GM10847 (cell line): ENCODE measurements around the gene IL11.

Source experiments
- POLR2A ChIP-seq: IDR thresholded peaks from 2 replicates; pipeline ENCODE4 v1.6.1; 2011; ENCODE audit not compliant: insufficient read length; ENCODE audit errors: extremely low read depth

IL11 gene

GRCh38 chr19:55392820-55393761 lies 22.8 kb upstream of the IL11 start:
- TF ChIP-seq POLR2A, result no peak

DNA sequence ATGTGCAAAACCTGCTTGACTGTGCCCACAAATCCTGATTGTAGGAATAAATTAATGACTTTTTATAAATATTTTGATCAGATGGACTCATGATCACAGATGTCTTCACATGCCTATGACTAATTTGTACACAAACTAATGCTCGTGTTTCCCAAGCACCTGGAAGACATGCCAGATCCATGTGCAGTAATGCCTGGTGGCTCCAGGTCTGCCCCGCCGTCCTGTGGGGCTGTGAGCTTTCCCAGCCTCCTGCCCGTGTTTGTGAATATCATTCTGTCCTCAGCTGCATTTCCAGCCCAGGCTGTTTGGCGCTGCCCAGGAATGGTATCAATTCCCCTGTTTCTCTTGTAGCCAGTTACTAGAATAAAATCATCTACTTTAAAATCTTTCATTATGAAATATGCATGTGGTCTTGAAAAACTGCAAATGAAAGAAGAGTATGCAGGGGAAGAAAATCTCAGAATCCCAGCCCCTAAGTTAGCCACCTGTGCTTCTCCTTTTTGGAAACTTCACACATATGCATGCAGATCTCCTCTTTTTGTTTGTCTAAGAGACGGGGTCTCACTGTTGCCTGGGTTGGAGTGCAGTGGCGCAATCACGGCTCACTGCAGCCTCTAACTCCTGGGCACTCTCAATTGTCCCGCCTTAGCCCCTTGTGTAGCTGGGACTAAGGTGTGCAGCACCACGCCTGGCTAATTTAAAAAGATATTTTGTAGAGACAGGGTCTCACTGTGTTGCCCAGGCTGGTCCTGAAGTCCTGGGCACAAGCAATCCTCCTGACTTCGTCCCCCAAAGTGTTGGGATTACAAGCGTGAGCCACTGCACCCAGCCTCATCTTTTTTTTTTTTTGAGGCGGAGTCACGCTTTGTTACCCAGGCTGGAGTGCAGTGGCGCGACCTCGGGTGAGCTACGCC lies 21.7 kb upstream of the IL11 start:
- TF ChIP-seq POLR2A, result no peak

- no peak for TF ChIP-seq POLR2A
These were observed 21.0 kb upstream of the IL11 start for GRCh38 chr19:55391191-55391670.

GRCh38 chr19:55390461-55390880 lies 20.2 kb upstream of the IL11 start:
- no peak for TF ChIP-seq POLR2A

DNA sequence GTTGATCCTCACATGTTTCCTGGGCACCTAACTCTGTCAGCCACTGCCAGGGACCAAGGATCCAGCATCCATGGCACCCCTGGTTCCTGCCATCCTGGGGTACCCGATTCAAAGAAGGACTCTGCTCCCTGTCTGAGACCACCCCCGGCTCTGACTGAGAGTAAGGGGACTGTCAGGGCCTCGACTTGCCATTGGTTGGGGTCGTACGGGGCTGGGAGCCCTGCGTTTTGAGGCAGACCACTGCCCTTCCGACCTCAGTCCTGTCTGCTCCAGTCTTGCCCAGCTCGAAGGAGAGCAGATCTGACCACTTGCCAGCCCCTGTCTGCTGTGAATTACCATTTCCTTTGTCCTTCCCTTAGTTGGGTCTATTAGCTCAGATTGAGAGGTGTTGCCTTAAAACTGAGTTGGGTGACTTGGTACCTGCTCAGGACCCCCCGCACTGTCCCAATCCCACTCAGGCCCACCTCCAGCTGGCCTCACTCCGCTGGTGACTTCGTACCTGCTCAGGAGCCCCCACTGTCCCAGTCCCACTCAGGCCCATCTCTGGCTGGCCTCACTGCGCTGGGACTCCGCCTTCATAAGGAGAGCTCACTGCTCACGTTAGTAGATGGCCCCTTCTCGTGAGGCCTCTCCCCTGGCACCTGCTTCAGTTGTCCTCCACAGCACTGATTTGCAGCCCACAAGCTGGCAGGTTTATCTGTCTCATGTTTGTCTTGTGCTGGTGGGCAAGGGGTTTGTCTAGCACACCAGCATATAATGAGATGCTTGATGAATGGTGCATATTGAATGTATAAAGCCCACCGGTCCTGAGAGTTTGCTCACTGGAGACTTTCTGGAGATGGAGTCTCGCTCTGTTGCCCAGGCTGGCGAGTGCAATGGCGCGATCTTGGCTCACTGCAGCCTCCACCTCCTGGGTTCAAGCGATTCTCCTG lies 19.4 kb upstream of the IL11 start:
- TF ChIP-seq POLR2A, result peak; percentile 16

DNA sequence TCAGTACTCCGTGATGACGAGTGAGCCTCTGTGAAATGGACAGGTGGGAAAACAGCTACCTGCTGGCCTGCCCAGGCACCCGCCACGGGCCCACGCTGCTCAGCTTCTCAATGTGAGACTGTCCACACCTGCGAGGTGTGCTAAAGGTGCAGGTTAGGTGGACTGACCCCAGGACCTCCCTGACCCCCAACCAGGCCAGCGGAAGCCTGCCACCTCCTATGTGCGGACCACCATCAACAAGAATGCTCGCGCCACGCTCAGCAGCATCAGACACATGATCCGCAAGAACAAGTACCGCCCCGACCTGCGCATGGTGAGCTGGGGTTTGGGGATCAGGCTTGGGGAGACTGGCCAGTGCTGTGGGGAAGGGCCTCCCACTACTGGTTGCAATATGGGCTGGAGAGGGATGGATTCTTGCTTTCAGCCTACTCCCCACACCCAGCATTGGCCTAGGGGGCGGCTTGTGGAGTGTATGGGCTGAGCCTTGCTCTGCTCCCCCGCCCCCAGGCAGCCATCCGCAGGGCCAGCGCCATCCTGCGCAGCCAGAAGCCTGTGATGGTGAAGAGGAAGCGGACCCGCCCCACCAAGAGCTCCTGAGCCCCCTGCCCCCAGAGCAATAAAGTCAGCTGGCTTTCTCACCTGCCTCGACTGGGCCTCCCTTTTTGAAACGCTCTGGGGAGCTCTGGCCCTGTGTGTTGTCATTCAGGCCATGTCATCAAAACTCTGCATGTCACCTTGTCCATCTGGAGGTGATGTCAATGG lies 17.7 kb upstream of the IL11 start:
- no peak for TF ChIP-seq POLR2A

GRCh38 chr19:55386493-55386971 lies 16.3 kb upstream of the IL11 start:
- TF ChIP-seq POLR2A, result no peak

DNA sequence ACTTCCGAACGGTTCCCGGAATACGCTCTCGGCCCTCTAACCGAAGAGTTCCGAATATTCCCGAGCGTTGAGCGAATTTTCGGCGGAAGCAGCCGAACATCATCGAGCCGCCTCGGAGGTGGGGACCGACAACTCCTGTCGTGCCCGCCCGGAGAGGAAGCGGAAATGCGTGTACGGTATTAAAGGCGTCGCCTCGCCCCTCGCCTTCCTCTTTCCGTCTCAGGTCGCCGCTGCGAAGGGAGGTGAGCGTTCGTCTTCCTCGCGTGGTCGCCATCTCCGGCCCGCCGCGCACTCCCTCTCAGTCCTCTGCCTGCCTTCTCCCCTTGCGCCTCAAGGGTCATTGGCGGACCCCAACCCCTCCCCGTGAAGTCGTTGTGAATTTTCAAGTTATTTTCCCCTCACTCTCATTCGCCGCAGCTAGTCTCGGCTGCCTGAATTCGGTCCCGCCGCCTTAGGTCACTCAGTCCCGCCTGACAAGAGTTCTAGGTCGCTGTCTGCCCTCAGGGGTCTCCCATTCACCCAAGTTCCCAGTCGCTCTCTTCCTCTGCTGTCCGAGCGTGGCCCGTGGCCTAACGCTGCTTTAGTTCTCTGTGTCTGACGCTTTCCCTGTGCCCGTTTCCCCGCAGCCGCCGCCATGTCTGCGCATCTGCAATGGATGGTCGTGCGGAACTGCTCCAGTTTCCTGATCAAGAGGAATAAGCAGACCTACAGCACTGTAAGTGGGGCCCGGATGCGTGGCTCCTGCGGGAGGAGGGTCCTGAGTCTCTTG lies 15.6 kb upstream of the IL11 start, which contains the start of gene RPL28:
Gene RPL28 (plus strand): TSS at position 209 of the 769 bp plus-strand sequence. CDS start 426 bp downstream, at position 635.
- peak; percentile 99 for TF ChIP-seq POLR2A

DNA sequence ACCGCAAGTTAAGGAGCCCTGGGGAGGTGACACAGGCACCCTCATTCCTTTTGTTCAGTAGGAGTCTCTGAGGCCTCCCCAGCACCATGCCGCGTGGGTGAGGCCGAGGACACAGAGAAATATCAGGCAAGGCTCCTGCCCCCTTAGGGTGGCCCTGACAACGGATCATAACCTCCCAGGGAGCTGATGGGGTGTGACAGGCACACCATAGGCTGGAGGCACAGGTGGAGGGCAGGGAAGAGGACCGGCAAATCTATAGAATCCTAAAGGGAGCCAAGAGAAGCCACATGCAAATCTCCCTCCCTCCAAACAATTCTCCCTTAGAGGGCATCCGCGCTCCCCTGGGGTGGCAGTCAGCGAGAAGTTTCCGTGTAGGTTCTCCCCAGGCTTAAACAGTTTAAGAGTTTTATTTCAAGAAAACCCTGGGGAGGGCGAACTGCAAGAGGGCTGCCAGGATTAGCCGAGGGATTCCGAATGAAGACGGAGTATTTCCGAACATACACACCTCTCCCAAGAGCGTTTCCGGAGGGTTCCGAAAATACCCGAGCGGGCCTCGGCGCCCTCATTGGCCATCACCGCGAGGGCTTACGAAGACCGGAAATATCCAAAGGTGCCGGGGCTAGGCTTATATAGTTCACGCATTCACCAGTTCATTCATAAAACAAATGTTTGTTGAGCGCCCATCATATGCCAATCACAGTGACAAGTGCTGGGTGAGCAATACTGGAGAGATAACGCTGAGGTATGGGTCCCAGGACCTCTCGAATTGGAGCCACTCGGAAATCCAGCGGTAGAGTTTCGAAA lies 14.9 kb upstream of the IL11 start:
- no peak for TF ChIP-seq POLR2A

- no peak for TF ChIP-seq POLR2A
These were observed 14.1 kb upstream of the IL11 start, which contains the start of gene TMEM238 for GRCh38 chr19:55384131-55384919. TMEM238 (minus strand) TSS chr19:55384292; CDS start chr19:55384259, 33 bp downstream.
